GM21447 (cell line): ENCODE results near the gene PTPRE.

Experiments
- ATAC-seq: cut with Tn5 transposase; IDR thresholded peaks from one replicate; pipeline ENCODE4 v1.9.1; 2021; ENCODE audit not compliant: unreplicated experiment

The PTPRE gene

GRCh38 chr10:127923646-127924045 lies 16.7 kb downstream of the PTPRE start:
- ATAC-seq: no peak

- ATAC-seq: no peak
Measured at GRCh38 chr10:127925471-127926207, 18.7 kb downstream of the PTPRE start.

GRCh38 chr10:127926455-127926854 lies 19.6 kb downstream of the PTPRE start:
- ATAC-seq: no peak

- ATAC-seq: no peak
Measured at GRCh38 chr10:127928021-127928806, 21.3 kb downstream of the PTPRE start.

GRCh38 chr10:127932521-127933270 lies 25.8 kb downstream of the PTPRE start:
- no peak for ATAC-seq

- ATAC-seq: no peak
Measured at GRCh38 chr10:127933271-127933670, 26.4 kb downstream of the PTPRE start.

- no peak for ATAC-seq
Measured at GRCh38 chr10:127934383-127934782, 27.5 kb downstream of the PTPRE start.

GRCh38 chr10:127935071-127935561 lies 28.2 kb downstream of the PTPRE start:
- ATAC-seq: no peak

GRCh38 chr10:127937069-127937468 lies 30.2 kb downstream of the PTPRE start:
- no peak for ATAC-seq

- no peak for ATAC-seq
Measured at GRCh38 chr10:127937915-127938463, 31.1 kb downstream of the PTPRE start.

GRCh38 chr10:127939786-127940330 lies 33.0 kb downstream of the PTPRE start:
- ATAC-seq: no peak

- ATAC-seq: no peak
Measured at GRCh38 chr10:127940866-127941640, 34.1 kb downstream of the PTPRE start.

GRCh38 chr10:127942811-127943210 lies 35.9 kb downstream of the PTPRE start:
- ATAC-seq: no peak

GRCh38 chr10:127943336-127943910 lies 36.5 kb downstream of the PTPRE start:
- no peak for ATAC-seq

GRCh38 chr10:127944256-127944655 lies 37.4 kb downstream of the PTPRE start:
- ATAC-seq: no peak

- peak; percentile 51 for ATAC-seq
Measured at GRCh38 chr10:127945341-127945758, 38.4 kb downstream of the PTPRE start.

- peak; percentile 32 for ATAC-seq
Measured at GRCh38 chr10:127945948-127946711, 39.2 kb downstream of the PTPRE start.

- ATAC-seq: no peak
Measured at GRCh38 chr10:127947211-127947610, 40.3 kb downstream of the PTPRE start.

- ATAC-seq: no peak
Measured at GRCh38 chr10:127948791-127949190, 41.9 kb downstream of the PTPRE start.
